ENCODE measurements around the gene ADAMTSL2. TPM values are rescaled to one million over a fixed set of nuclear protein-coding genes. Genes with fewer than 3 reads are reported as not detected.

The ADAMTSL2 gene
- total and polyA plus RNA-seq, 9 donors: 0.27 to 18.5 (median 1.9) TPM

DNA sequence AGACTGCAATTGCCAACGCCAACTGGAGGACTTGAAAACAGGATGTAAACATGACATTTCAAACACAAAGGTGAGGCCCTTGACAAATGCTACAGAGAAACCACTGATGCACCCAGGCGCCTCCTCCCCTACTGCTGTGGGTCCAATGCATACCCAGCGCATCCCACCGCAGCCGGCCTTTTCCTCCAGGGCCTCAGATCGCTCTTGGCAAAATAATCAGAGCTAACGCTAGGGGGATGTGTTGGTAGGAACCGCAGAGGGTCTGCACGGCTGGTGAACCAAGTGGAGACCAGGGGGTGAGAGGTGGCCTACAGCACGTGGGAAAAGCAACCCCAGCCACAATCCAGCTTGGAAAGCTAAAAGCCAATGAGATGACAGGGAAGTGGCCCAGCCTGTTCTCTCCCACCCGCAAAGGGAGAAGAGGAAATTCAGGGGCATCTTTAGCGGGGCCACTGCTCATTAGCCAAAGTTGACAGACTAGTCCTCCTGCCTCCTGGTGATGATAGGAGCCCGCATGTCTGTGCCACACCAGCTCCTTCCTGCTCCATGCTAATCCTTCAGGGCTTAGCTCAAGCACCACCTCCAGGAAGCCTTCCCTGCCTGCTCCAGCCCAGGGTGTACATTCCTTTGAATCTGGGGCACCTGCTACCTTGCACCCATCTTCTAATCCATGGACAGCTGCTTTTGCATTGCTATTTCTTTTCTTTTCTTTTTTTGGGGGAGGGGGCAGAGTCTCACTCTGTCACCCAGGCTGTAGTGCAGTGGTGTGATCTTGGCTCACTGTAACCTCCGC, 68.8 kb downstream of the ADAMTSL2 start:
- no peak for DNase-seq
- Histone ChIP-seq H3K36me3 (no peaks in the 10 kb centered on the region), H3K27me3 (no peaks in the 10 kb centered on the region), H3K9me3 (no peaks in the 10 kb centered on the region), H3K4me3 (no peak overlapping the region), H3K4me1 (ENCODE audit: insufficient read depth) (no peaks in the 10 kb centered on the region), H3K27ac (no peak overlapping the region)
- 37 to 50% (median 44%) methylated on average over 14 of the region's 14 CpGs for WGBS, 3 donors
- TF ChIP-seq POLR2A (IDR thresholded peaks at IDR 0.05) (no peak), EP300 (IDR thresholded peaks at IDR 0.05) (no peak)
- TF ChIP-seq, protein P1, sequence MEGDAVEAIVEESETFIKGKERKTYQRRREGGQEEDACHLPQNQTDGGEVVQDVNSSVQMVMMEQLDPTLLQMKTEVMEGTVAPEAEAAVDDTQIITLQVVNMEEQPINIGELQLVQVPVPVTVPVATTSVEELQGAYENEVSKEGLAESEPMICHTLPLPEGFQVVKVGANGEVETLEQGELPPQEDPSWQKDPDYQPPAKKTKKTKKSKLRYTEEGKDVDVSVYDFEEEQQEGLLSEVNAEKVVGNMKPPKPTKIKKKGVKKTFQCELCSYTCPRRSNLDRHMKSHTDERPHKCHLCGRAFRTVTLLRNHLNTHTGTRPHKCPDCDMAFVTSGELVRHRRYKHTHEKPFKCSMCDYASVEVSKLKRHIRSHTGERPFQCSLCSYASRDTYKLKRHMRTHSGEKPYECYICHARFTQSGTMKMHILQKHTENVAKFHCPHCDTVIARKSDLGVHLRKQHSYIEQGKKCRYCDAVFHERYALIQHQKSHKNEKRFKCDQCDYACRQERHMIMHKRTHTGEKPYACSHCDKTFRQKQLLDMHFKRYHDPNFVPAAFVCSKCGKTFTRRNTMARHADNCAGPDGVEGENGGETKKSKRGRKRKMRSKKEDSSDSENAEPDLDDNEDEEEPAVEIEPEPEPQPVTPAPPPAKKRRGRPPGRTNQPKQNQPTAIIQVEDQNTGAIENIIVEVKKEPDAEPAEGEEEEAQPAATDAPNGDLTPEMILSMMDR (IDR thresholded peaks at IDR 0.05): no peak
- intact Hi-C loops (cut with DNase I): no loop called here

GRCh38 chr9:133604214-133604613, 69.7 kb downstream of the ADAMTSL2 start:
- Histone ChIP-seq H3K4me1 (ENCODE audit: insufficient read depth) (peaks cover 5% of the 10 kb centered on the region), H3K9me3 (no peaks in the 10 kb centered on the region), H3K4me3 (no peak overlapping the region), H3K36me3 (no peaks in the 10 kb centered on the region), H3K27ac (no peak overlapping the region), H3K27me3 (no peaks in the 10 kb centered on the region)
- DNase-seq: no peak
- TF ChIP-seq POLR2A (IDR thresholded peaks at IDR 0.05) (no peak), EP300 (IDR thresholded peaks at IDR 0.05) (no peak)
- TF ChIP-seq, protein P1 (IDR thresholded peaks at IDR 0.05): no peak
- intact Hi-C loops (cut with DNase I): no loop called here
- WGBS, 3 donors: 43 to 52% (median 51%) methylated on average over 5 of the region's 5 CpGs

- no peaks in the 10 kb centered on the region for H3K27me3 ChIP-seq
- 39 to 57% (median 46%) methylated on average over 14 of the region's 14 CpGs for WGBS, 3 donors
- DNase-seq: no peak
- peaks cover 5% of the 10 kb centered on the region for H3K4me1 ChIP-seq (ENCODE audit: insufficient read depth)
- TF ChIP-seq EP300 (IDR thresholded peaks at IDR 0.05) (no peak), POLR2A (IDR thresholded peaks at IDR 0.05) (no peak)
- TF ChIP-seq, protein P1 (IDR thresholded peaks at IDR 0.05): no peak
- H3K27ac ChIP-seq: no peak overlapping the region
- H3K4me3 ChIP-seq: no peak overlapping the region
- intact Hi-C loops (cut with DNase I): no loop called here
- H3K9me3 ChIP-seq: no peaks in the 10 kb centered on the region
- H3K36me3 ChIP-seq: no peaks in the 10 kb centered on the region
Measured at GRCh38 chr9:133604856-133605255, 70.4 kb downstream of the ADAMTSL2 start.

GRCh38 chr9:133605446-133605845, 70.9 kb downstream of the ADAMTSL2 start:
- Histone ChIP-seq H3K27ac (no peak overlapping the region), H3K4me3 (no peak overlapping the region), H3K36me3 (no peaks in the 10 kb centered on the region), H3K9me3 (no peaks in the 10 kb centered on the region), H3K27me3 (no peaks in the 10 kb centered on the region), H3K4me1 (ENCODE audit: insufficient read depth) (peaks cover 5% of the 10 kb centered on the region)
- 72 to 81% (median 78%) methylated on average over 17 of the region's 17 CpGs for WGBS, 3 donors
- no peak for DNase-seq
- TF ChIP-seq POLR2A (IDR thresholded peaks at IDR 0.05) (no peak), EP300 (IDR thresholded peaks at IDR 0.05) (no peak)
- TF ChIP-seq, protein P1 (IDR thresholded peaks at IDR 0.05): no peak
- intact Hi-C loops (cut with DNase I): no loop called here

All from ovary (tissue), 9 donors.